Spleen (tissue), 7 donors: ENCODE results near the gene SHTN1.

ENCODE experiments used
- POLR2A ChIP-seq, 3 donors: fragments of 450-650 bp; IDR thresholded peaks; one replicate each; pipeline ENCODE4 v1.5.1; 2017; ENCODE audit warnings: antibody characterized with exemption in 3 of 3, mild to moderate bottlenecking in 1 of 3
- POLR2AphosphoS5 ChIP-seq, 3 donors: sonication (generic); formaldehyde crosslinking; IDR thresholded peaks; one replicate each; pipeline ENCODE4 v1.5.1; 2017; ENCODE audit warnings: antibody characterized with exemption in 3 of 3
- TF ChIP-seq, protein P1 (sequence below), 11 experiments: fragments of 200-600 bp in 7 of 11; fragments of 450-650 bp in 4 of 11; sonication (generic) in 4 of 11; IDR thresholded peaks in 8 of 11; conservative IDR thresholded peaks in 3 of 11; 1 replicate in 7 of 11; 2 replicates in 4 of 11; pipeline versions ENCODE4 v1.4.0 to v1.8.0; 2016 to 2021; ENCODE audit warnings: antibody characterized with exemption in 11 of 11, inconsistent platforms in 4 of 11, mild to moderate bottlenecking in 1 of 11
- donor health status: DM: no; HTN: no; CAD: no; lungs with moderate emphysema.
- donor health status: DM: no; HTN: no; CAD: no.
- donor health status: DM: no; HTN: no; CAD: no.

DNA sequence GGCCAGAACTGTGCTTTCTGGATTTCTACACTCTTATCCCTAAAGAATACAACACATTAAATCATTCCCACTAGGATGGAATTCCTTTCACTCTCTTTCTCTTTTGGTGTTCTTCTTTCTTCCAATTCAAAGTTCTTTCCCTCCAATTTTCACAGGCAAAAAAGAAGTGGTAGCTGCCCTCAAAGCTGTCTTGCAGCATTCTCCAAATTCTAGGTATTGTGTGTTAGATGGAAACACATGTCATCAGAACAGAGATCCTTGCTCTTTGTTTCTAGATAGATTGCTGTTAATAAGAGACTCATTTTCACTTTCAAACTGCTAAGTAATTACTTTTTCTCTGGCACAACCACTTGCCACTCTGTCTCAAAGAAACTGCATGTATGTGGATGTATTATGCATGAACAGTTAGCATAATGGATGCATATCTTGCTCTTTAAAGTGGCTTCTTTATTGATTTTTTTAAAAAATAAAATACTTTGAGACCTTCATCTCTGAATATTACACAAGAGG is 31.0 kb downstream of the SHTN1 start:
- TF ChIP-seq POLR2A (IDR thresholded peaks at IDR 0.05) (no peak), POLR2AphosphoS5 (IDR thresholded peaks at IDR 0.05) (no peak)
- TF ChIP-seq, protein P1, sequence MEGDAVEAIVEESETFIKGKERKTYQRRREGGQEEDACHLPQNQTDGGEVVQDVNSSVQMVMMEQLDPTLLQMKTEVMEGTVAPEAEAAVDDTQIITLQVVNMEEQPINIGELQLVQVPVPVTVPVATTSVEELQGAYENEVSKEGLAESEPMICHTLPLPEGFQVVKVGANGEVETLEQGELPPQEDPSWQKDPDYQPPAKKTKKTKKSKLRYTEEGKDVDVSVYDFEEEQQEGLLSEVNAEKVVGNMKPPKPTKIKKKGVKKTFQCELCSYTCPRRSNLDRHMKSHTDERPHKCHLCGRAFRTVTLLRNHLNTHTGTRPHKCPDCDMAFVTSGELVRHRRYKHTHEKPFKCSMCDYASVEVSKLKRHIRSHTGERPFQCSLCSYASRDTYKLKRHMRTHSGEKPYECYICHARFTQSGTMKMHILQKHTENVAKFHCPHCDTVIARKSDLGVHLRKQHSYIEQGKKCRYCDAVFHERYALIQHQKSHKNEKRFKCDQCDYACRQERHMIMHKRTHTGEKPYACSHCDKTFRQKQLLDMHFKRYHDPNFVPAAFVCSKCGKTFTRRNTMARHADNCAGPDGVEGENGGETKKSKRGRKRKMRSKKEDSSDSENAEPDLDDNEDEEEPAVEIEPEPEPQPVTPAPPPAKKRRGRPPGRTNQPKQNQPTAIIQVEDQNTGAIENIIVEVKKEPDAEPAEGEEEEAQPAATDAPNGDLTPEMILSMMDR (IDR thresholded peaks at IDR 0.05 in 8 of 11, conservative IDR thresholded peaks at IDR 0.05 in 3 of 11): no peak
